22Rv1 (cell line): ENCODE measurements around the gene TYRO3.
"Not testable (repeated sequence)": the region's sequence is repeated elsewhere in the genome, so short reads cannot be mapped to it uniquely, and the experiment has no call there.

ENCODE experiments used
- H3K27ac ChIP-seq: fragments of 450-650 bp; 2 replicates; pipeline ENCODE4 v1.5.1; 2017
- ZFX ChIP-seq: fragments of 450-650 bp; IDR thresholded peaks from 2 replicates; pipeline ENCODE4 v1.6.1; 2017; ENCODE audit warnings: antibody characterized with exemption, borderline replicate concordance
- TF ChIP-seq, protein P1 (sequence below): fragments of 450-650 bp; IDR thresholded peaks from 2 replicates; pipeline ENCODE4 v1.5.1; 2017; ENCODE audit warnings: mild to moderate bottlenecking

The TYRO3 gene

DNA sequence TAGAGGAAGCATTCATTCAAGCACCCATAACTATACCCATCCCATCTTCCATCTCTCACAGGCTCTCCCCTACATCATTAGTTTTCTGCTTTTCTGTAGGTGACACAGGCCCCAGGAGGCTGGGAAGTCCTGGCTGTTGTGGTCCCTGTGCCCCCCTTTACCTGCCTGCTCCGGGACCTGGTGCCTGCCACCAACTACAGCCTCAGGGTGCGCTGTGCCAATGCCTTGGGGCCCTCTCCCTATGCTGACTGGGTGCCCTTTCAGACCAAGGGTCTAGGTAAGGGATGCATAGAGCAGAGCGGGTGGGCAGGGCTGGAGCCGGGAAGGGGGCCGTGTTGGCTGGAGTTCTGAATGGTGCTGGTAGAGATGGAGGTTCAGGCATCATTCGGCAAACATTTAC, 8.2 kb downstream of the TYRO3 start:
- no peak overlapping the region for H3K27ac ChIP-seq
- TF ChIP-seq, protein P1, sequence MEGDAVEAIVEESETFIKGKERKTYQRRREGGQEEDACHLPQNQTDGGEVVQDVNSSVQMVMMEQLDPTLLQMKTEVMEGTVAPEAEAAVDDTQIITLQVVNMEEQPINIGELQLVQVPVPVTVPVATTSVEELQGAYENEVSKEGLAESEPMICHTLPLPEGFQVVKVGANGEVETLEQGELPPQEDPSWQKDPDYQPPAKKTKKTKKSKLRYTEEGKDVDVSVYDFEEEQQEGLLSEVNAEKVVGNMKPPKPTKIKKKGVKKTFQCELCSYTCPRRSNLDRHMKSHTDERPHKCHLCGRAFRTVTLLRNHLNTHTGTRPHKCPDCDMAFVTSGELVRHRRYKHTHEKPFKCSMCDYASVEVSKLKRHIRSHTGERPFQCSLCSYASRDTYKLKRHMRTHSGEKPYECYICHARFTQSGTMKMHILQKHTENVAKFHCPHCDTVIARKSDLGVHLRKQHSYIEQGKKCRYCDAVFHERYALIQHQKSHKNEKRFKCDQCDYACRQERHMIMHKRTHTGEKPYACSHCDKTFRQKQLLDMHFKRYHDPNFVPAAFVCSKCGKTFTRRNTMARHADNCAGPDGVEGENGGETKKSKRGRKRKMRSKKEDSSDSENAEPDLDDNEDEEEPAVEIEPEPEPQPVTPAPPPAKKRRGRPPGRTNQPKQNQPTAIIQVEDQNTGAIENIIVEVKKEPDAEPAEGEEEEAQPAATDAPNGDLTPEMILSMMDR, result no peak
- no peak for TF ChIP-seq ZFX

DNA sequence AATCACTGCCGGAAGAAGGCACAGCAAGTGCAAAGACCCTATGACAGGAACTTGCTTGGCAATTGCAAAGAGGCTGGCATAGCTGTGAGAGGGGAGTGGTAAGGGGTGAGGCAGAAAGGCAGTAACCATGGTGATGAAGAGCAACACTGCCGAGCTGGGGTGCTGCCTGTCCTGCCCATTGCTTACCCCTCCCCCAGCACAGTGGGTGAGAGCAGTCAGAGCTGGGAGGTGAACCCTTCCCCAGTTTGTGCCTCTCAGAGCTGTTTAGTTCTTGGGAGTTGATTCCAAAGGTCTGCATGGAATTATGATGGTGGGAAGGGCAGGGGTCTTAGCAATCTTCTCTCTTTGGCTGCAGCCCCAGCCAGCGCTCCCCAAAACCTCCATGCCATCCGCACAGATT, 8.8 kb downstream of the TYRO3 start:
- TF ChIP-seq, protein P1, result no peak
- TF ChIP-seq ZFX, result no peak
- no peak overlapping the region for H3K27ac ChIP-seq

DNA sequence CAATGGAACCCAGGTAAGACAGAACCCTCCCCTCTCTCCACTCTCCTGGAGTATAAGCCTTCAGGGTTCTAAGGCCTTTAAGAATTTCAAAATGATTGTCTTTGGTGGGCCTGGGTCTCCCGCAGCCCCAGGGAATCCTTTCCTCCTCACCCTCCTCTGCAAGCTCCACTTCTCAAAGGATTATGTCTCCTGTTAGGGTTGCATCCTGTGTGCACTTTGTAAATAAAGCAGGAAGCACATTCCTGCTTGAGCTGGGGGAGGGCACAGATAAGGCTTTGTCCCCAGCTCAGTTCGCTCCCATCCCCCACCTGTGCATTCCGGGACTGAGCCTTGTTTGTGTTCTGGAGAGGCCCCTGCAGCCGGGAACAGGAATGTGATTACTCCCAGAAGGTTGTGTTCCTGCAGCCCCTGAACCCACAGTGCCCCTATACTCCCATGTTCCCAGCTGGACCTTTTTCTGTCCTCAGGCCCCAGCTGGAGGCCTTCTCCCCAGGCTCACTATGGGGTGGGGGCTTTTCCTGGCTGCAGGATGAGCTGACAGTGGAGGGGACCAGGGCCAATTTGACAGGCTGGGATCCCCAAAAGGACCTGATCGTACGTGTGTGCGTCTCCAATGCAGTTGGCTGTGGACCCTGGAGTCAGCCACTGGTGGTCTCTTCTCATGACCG, 9.5 kb downstream of the TYRO3 start:
- no peak overlapping the region for H3K27ac ChIP-seq
- TF ChIP-seq, protein P1, result no peak
- TF ChIP-seq ZFX, result no peak

DNA sequence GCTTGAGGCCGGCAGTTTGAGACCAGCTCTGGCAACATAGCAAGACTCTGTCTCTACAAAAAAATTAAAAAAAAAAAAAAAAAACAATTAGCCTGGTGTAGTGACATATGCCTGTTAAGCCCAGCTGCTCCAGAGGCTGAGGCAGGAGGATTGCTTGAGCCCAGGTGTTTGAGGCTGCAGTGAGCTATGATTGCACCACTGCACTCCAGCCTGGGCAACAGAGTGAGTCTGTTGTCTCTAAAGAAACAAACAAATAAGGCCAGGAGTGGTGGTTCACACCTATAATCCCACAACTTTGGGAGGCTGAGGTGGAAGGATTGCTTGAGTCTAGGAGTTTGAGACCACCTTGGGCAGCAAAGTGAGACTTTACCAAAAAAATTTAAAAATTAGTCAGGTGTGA, 10.2 kb downstream of the TYRO3 start:
- not testable (repeated sequence) for H3K27ac ChIP-seq

DNA sequence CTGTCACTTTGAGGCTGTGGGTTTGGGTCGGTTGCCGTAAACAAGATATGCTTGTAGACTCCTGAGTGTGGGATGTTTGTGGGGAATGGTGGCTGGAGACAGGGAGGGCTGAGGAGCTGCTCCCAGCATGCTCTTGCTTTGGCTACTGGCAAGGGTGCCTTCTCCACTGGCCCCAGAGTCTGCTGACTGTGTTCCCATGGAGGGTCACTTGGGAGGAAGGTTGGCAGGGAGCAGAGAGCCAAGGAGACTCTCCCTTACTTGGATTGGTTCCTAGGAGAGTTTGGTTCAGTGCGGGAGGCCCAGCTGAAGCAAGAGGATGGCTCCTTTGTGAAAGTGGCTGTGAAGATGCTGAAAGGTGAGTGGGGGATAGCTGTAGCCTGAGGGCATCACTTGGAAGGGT, 11.8 kb downstream of the TYRO3 start:
- no peak overlapping the region for H3K27ac ChIP-seq
- TF ChIP-seq, protein P1, result no peak
- TF ChIP-seq ZFX, result no peak

DNA sequence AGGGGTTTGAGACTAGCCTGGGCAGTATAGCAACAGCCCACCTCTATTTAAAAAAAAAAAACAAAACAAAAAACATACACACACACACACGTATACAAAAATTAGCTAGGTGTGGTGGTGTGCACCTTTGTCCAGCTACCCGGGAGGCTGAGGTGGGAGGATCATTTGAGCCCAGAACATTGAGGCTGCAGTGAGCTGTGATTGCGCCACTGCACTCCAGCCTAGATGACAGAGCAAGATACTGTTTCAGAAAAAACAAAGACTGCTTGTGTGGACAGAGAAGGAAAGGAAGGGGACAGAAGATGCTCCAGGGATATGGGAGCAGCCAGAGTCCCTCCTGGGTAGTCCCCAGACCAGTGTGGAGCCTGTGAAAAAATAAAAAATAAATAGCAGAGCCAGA, 12.9 kb downstream of the TYRO3 start:
- H3K27ac ChIP-seq, result no peak overlapping the region
- TF ChIP-seq ZFX, result no peak
- TF ChIP-seq, protein P1, result no peak

DNA sequence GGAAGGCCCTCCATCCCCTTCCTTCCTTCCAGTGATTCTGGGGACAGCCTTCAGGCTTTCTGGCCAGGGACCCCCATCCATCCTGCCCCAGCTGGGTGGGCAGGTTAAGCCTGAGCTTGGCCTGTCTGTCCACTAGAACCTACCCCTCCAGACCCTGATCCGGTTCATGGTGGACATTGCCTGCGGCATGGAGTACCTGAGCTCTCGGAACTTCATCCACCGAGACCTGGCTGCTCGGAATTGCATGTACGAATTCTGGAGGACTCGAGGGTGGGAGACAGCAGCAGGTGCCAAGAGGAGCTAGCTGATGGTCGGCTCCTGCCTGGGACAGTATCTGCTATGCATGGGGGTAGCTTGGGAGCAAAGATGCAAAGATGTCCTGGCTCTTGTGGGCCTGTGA, 13.9 kb downstream of the TYRO3 start:
- TF ChIP-seq ZFX, result no peak
- TF ChIP-seq, protein P1, result no peak
- no peak overlapping the region for H3K27ac ChIP-seq

DNA sequence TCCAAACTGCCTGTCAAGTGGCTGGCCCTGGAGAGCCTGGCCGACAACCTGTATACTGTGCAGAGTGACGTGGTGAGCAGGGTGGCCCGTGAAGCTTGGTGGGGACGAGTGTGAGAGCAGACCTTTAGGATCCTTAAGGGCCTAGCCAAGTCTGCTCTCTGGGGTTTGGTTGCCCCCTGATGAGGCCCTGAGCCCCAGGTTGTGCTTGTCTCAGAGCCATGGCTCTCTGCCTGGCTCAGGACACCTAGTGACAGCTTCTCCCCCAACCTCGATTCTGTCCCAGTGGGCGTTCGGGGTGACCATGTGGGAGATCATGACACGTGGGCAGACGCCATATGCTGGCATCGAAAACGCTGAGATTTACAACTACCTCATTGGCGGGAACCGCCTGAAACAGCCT, 14.4 kb downstream of the TYRO3 start:
- no peak overlapping the region for H3K27ac ChIP-seq
- TF ChIP-seq, protein P1, result no peak
- TF ChIP-seq ZFX, result no peak
